NCI-H187 (cell line): Measurements from ENCODE around the gene PGBD2.
A peak's percentile ranks its signal among the peaks of the same experiment; 100 is the strongest.
"Not testable (repeated sequence)": the region's sequence is repeated elsewhere in the genome, so short reads cannot be mapped to it uniquely, and the experiment has no call there.

ENCODE experiments used
- DNase-seq, 2 experiments: peaks; one replicate each; lab custom pipeline; 2025; lab: John Stamatoyannopoulos, UW

PGBD2 gene

GRCh38 chr1:248886237-248886895 is 19.7 kb upstream of the PGBD2 start:
- DNase-seq, result no peak

GRCh38 chr1:248889914-248890243 is 16.2 kb upstream of the PGBD2 start:
- DNase-seq, result not testable (repeated sequence)

GRCh38 chr1:248890549-248891498 is 15.2 kb upstream of the PGBD2 start:
- no peak for DNase-seq

- no peak for DNase-seq
Observed at GRCh38 chr1:248891758-248892157, 14.3 kb upstream of the PGBD2 start.

GRCh38 chr1:248892590-248892989 is 13.4 kb upstream of the PGBD2 start:
- no peak for DNase-seq

- no peak for DNase-seq
Observed at GRCh38 chr1:248894837-248895236, 11.2 kb upstream of the PGBD2 start.

GRCh38 chr1:248897412-248898337 is 8.4 kb upstream of the PGBD2 start:
- no peak for DNase-seq

- no peak for DNase-seq
Observed at GRCh38 chr1:248900637-248901036, 5.4 kb upstream of the PGBD2 start.

- DNase-seq, result no peak
Observed at GRCh38 chr1:248901578-248901977, 4.5 kb upstream of the PGBD2 start.

- no peak for DNase-seq
Observed at GRCh38 chr1:248904437-248905216, 1.4 kb upstream of the PGBD2 start.

- no peak for DNase-seq
Observed at GRCh38 chr1:248905662-248906008, 400 bp upstream of the PGBD2 start.

- DNase-seq, result no peak
Observed at GRCh38 chr1:248906753-248907661, 972 bp downstream of the PGBD2 start.

GRCh38 chr1:248910761-248911160 is 4.7 kb downstream of the PGBD2 start:
- no peak for DNase-seq

GRCh38 chr1:248913933-248914332 is 7.9 kb downstream of the PGBD2 start:
- DNase-seq, result no peak

GRCh38 chr1:248914796-248915381 is 8.9 kb downstream of the PGBD2 start:
- DNase-seq, result peak in 1 of 2 experiments; percentile 13

- DNase-seq, result no peak
Observed at GRCh38 chr1:248918131-248918530, 12.1 kb downstream of the PGBD2 start.

- DNase-seq, result no peak
Observed at GRCh38 chr1:248923352-248924338, 17.6 kb downstream of the PGBD2 start.

GRCh38 chr1:248924696-248925532 is 18.9 kb downstream of the PGBD2 start:
- no peak for DNase-seq
